ENCODE results near the gene LZTFL1. TPM values are rescaled to one million over a fixed set of nuclear protein-coding genes. Genes with fewer than 3 reads are reported as not detected.

Gene LZTFL1
- total and polyA plus RNA-seq, 4 donors = 3.4 to 11.8 (median 5.7) TPM

GRCh38 chr3:45807681-45808540 lies 34.0 kb downstream of the LZTFL1 start:
- 91% methylated on average over 10 of the region's 10 CpGs for WGBS
- H3K36me3 ChIP-seq (ENCODE audit: control insufficient read depth in 4 of 4, insufficient read depth in 3 of 4, low read depth in 1 of 4, low read length in 3 of 4) = peaks cover 0 to under 1% (median 0%) of the 10 kb centered on the region in 4 donors
- H3K4me1 ChIP-seq (ENCODE audit: control insufficient read depth in 4 of 4, insufficient read depth in 4 of 4, low read length in 3 of 4) = no peaks in the 10 kb centered on the region
- TF ChIP-seq FOXA1 (IDR thresholded peaks at IDR 0.05) (no peak), ATF3 (IDR thresholded peaks at IDR 0.05) (no peak), YY1 (IDR thresholded peaks at IDR 0.05) (no peak), RAD21 (IDR thresholded peaks at IDR 0.05) (no peak), GABPA (IDR thresholded peaks at IDR 0.05 in 1 of 2, conservative IDR thresholded peaks at IDR 0.05 in 1 of 2) (no peak), ZBTB33 (IDR thresholded peaks at IDR 0.05) (no peak), HNF4A (conservative IDR thresholded peaks at IDR 0.05) (no peak), EGR1 (IDR thresholded peaks at IDR 0.05; ENCODE audit: low read depth in 2 of 2) (no peak), JUND (IDR thresholded peaks at IDR 0.05) (no peak), REST (IDR thresholded peaks at IDR 0.05) (no peak), CTCF (IDR thresholded peaks at IDR 0.05; ENCODE audit: low read depth, low read length, missing input control) (no peak), HNF4G (IDR thresholded peaks at IDR 0.05) (no peak), NR2F2 (IDR thresholded peaks at IDR 0.05) (no peak), FOXA2 (IDR thresholded peaks at IDR 0.05) (no peak), RXRA (IDR thresholded peaks at IDR 0.05) (no peak)
- H3K4me3 ChIP-seq (ENCODE audit: low read depth in 1 of 3, low read length in 3 of 3) = no peak overlapping the region
- no peak overlapping the region for H3K9ac ChIP-seq (ENCODE audit: low read depth in 1 of 2, low read length in 2 of 2)
- DNase-seq (ENCODE audit: low spot score) = no peak
- H3K27ac ChIP-seq (ENCODE audit: low read depth in 1 of 2, low read length in 2 of 2) = no peak overlapping the region
- no peaks in the 10 kb centered on the region for H3K27me3 ChIP-seq (ENCODE audit: control insufficient read depth in 4 of 4, insufficient read depth in 4 of 4, low read length in 3 of 4)
- no peaks in the 10 kb centered on the region for H3K9me3 ChIP-seq (ENCODE audit: control insufficient read depth in 4 of 4, low read length in 3 of 4)
